T-helper 2 cell treated with Interferon-gamma antibody and Interleukin-4, amounts not matched to agents 5 μg/mL and 100 μg/mL, for 36 hours (primary cell): Measurements from ENCODE around the gene MRPS30.

ENCODE experiments used
- DNase-seq: peaks from one replicate; pipeline ENCODE4 v3.0.0; 2021; ENCODE audit warnings: low spot score
- H3K27ac Mint-ChIP-seq: one replicate; pipeline ENCODE4 v1.8.0; 2021; ENCODE audit warnings: mild to moderate bottlenecking, mixed read lengths
- H3K27me3 Mint-ChIP-seq: one replicate; pipeline ENCODE4 v1.8.0; 2021; ENCODE audit warnings: low read depth, mixed read lengths
- H3K36me3 Mint-ChIP-seq: one replicate; pipeline ENCODE4 v1.8.0; 2021; ENCODE audit warnings: low read depth, mixed read lengths
- H3K4me1 Mint-ChIP-seq: one replicate; pipeline ENCODE4 v1.8.0; 2021; ENCODE audit warnings: low read depth, mixed read lengths
- H3K4me3 Mint-ChIP-seq: one replicate; pipeline ENCODE4 v1.8.0; 2022; ENCODE audit warnings: mild to moderate bottlenecking, moderate library complexity, mixed read lengths
- H3K9me3 Mint-ChIP-seq: one replicate; pipeline ENCODE4 v1.8.0; 2021; ENCODE audit warnings: mixed read lengths

Gene MRPS30

DNA sequence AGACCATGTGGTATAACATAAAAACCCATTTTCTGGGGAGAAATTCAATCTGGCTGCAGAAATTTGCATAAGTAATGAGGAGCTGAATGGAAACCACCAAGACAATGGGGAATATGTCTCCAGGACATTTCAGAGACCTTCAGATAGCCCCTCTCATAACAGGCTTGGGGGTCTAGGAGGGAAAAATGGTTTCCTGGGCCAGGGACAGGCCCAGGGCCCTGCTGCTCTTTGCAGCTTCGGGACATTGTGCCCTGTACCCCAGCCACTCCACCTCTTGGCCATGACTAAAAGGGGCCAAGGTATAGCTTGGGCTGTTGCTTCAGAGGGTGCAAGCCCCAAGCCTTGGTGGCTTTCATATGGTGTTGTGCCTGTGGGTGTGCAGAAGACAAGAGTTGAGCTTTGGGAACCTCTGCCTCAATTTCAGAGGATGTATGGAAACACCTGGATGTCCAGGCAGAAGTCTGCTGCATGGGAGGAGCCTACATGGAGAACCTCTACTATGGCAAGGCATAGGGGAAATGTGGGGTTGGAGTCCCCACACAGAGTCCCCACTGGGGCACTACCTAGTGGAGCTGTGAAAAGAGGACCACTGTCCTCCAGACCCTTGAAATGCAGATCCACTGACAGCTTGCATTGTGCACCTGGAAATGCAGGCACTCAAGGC is 30.4 kb downstream of the MRPS30 start:
- H3K9me3 Mint-ChIP-seq = peaks cover 19% of the 10 kb centered on the region

DNA sequence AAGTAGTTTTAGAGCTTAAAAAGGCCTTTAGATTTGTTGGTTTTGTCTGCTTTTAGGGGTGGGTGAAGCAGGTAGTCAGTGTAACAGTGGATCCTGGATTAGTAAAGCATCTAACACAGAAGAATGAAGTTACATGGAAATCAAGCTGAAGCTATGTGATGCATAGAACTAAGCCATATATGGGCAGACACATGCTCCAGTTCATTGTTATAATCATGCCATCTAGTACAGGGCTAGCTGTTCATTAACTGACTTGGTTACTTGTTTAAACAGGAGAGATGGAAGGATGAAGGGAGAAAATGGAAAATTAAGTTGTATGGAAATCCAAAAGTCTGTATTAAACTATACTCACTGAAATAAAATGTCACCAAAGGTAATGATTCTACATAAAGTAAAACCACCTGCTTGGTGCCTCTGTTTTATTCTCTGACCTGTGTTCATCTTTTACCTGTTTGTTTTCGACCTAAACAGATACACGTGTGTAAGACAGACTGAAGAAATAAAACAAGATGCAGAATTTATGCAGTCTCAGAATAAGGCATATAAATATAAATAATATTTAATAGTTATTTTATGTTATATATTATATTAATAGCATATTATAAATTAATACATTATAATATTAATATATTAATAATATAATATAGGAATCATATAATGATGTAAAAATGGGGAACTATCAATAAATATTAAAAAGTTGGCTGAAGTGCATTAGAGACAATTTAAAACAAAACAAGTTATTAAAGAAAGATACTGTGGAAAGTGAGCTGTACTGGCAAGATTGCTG is 33.9 kb downstream of the MRPS30 start:
- DNase-seq = no peak
- Mint-ChIP-seq H3K27me3 (no peaks in the 10 kb centered on the region), H3K36me3 (no peaks in the 10 kb centered on the region), H3K4me1 (no peaks in the 10 kb centered on the region), H3K27ac (no peak overlapping the region), H3K4me3 (no peak overlapping the region), H3K9me3 (peaks cover 15% of the 10 kb centered on the region)

More for the DNA sequence above, 30.4 kb downstream of the MRPS30 start:
- H3K4me3 Mint-ChIP-seq = no peak overlapping the region
- H3K36me3 Mint-ChIP-seq = no peaks in the 10 kb centered on the region
- H3K27ac Mint-ChIP-seq = no peak overlapping the region
- DNase-seq = no peak
- no peaks in the 10 kb centered on the region for H3K4me1 Mint-ChIP-seq
- no peaks in the 10 kb centered on the region for H3K27me3 Mint-ChIP-seq

DNA sequence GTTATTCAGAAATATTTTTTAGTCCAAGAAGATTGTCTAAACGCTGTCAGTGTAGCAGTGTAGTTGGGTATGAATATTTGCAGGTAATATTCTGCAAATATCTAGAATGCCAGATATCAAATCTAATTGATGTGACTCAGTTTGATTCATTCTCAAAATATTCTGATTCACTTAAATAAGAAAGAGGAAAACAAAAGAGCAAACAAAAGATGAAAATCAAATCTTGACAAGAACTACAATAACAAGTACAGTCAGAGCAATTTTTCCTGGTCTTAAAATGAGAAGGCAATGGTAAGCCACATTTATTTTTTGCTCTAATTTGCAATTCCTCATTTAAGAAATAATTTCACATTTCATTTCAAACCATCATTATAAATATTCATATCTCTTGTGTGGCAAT is 36.0 kb downstream of the MRPS30 start:
- H3K4me1 Mint-ChIP-seq = no peaks in the 10 kb centered on the region
- no peak overlapping the region for H3K4me3 Mint-ChIP-seq
- H3K27ac Mint-ChIP-seq = no peak overlapping the region
- H3K9me3 Mint-ChIP-seq = peaks cover 3% of the 10 kb centered on the region
- H3K27me3 Mint-ChIP-seq = no peaks in the 10 kb centered on the region
- DNase-seq = no peak
- no peaks in the 10 kb centered on the region for H3K36me3 Mint-ChIP-seq

DNA sequence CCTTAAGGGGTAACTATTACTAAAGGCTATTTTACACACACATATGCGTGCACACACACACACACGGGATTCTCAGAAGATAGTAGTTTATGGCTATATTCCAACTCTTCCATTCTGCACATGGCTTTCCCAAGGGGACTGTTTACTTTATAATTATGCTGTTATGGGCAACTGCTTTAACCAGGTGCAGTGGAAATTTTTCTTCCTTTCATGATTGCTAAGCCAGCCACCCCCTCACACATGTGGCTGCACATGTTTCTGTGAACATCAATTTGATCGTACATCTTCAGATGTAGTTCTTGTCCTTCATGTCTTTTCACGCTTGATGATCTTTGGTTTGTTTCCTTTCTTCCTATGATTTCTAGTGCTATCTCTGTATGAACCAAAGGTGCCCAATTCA is 37.0 kb downstream of the MRPS30 start:
- Mint-ChIP-seq H3K9me3 (no peaks in the 10 kb centered on the region), H3K27ac (no peak overlapping the region), H3K36me3 (no peaks in the 10 kb centered on the region), H3K4me1 (no peaks in the 10 kb centered on the region), H3K4me3 (no peak overlapping the region), H3K27me3 (no peaks in the 10 kb centered on the region)
- no peak for DNase-seq

DNA sequence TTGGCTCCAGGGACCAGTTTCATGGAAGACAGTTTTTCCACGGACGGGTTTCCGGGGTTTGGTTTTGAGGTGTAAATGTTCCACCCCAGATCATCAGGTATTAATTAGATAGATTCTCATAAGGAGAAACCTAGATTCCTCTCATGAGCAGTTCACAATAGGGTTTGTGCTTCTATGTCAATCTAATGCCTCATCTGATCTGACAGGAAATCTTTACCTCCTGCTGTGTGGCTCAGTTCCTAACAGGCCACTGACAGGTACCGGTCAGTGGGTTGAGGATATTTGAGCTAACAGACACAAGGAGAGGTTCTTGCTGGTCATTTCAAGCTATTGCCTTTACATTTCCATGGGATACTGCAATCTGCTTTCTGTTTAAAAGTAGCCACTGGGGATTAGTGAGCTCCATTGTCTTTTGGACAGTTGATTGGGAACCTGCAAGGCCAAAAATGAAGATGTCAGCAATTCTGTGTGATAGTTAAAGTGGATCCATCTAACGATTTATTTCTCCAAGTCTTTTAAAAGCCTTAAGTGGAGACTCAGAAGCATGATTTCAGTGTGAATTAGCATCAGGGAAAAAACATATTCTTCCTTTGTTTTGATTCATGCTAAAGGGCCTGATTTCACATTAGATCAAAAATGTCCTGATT is 38.6 kb downstream of the MRPS30 start:
- no peak for DNase-seq
- H3K27ac Mint-ChIP-seq = no peak overlapping the region
- H3K27me3 Mint-ChIP-seq = no peaks in the 10 kb centered on the region
- H3K4me1 Mint-ChIP-seq = no peaks in the 10 kb centered on the region
- no peaks in the 10 kb centered on the region for H3K9me3 Mint-ChIP-seq
- no peak overlapping the region for H3K4me3 Mint-ChIP-seq
- no peaks in the 10 kb centered on the region for H3K36me3 Mint-ChIP-seq

DNA sequence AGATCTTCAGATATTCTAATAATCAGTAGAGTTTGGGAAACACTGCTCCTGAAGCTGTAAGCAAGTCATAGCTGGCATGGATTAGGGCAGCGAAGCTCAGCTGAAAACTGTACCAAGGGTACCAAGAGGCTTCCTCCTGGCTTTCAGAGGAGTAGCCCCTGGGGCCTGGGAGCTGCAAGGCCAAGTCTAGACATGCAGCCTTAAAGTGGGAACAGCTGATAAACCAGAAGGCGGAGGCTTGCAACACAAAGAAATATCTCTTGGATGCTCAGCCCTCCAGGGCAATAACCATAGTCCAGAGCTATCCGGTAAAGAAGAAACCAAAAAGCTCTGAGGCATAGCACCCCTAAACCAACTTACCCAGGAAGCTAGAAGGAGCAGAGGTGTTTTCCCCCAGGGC is 51.5 kb downstream of the MRPS30 start:
- Mint-ChIP-seq H3K9me3 (no peaks in the 10 kb centered on the region), H3K4me1 (no peaks in the 10 kb centered on the region), H3K27me3 (peaks cover 4% of the 10 kb centered on the region), H3K36me3 (no peaks in the 10 kb centered on the region), H3K4me3 (no peak overlapping the region), H3K27ac (no peak overlapping the region)
- no peak for DNase-seq

DNA sequence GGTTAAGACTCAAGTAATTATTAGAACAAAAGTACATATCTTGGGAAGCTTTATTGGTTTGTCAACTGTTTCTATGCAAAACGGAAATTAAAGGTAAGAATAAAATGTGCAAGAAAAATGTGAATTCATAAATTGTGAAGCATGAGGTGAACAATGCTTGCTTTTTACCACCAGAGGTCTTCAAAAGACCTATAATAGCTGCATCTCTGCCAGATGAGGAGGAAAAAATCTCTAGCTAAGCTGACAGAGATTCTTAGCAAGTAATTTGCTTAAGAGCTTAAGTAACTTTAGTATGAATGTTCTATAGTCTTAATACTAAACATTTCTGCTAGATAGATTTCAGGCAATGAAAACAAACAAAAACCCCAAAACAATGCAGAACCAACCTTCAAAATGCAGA is 54.1 kb downstream of the MRPS30 start:
- Mint-ChIP-seq H3K9me3 (no peaks in the 10 kb centered on the region), H3K4me3 (no peak overlapping the region), H3K27me3 (peaks cover 8% of the 10 kb centered on the region), H3K27ac (no peak overlapping the region), H3K4me1 (no peaks in the 10 kb centered on the region), H3K36me3 (no peaks in the 10 kb centered on the region)
- no peak for DNase-seq
